Measurements from ENCODE around the gene CST11. TPM values are rescaled to one million over a fixed set of nuclear protein-coding genes. Genes with fewer than 3 reads are reported as not detected.

Gene CST11
- total and polyA plus RNA-seq, 9 of the 15 experiments (the other 6 are each of a cell fraction or from before 2014, with no cell fraction given): not detected

GRCh38 chr20:23406880-23407279 lies 45.8 kb downstream of the CST11 start:
- no peaks in the 10 kb centered on the region for H3K27me3 ChIP-seq (ENCODE audit: control insufficient read depth in 2 of 2, insufficient read depth in 2 of 2, low read length in 2 of 2)
- WGBS (ENCODE audit: insufficient coverage, low coverage, missing lambda C conversion rate): 91% methylated on average over 1 of the region's 1 CpG
- peaks cover 12% of the 10 kb centered on the region; the same call in 1 of the 3 replicates for H3K36me3 ChIP-seq (ENCODE audit: control insufficient read depth, insufficient read depth, low read length)
- no peaks in the 10 kb centered on the region for H4K20me1 ChIP-seq (replicated peaks; ENCODE audit: control insufficient read depth, insufficient read depth, low read length)
- intact Hi-C loops (cut with micrococcal nuclease): no loop called here
- no TSS peak for BruUV-seq (replicated peaks)
- POLR2A ChIA-PET: interaction anchor here (1.6 kb wide), 1 partner anchor 14 kb away, joined by 8 read pairs; the partner anchor contains the start of gene NAPB
- H2AFZ ChIP-seq (ENCODE audit: low read depth, low read length): no peak overlapping the region
- FAIRE-seq: no peak
- TF ChIP-seq TAF7 (tag; IDR thresholded peaks at IDR 0.05) (no peak), HNRNPK (IDR thresholded peaks at IDR 0.05; ENCODE audit: low read depth, low read length, poor library complexity, severe bottlenecking) (no peak), KLF1 (tag; IDR thresholded peaks at IDR 0.05) (no peak), NR2C1 (IDR thresholded peaks at IDR 0.05) (peak; percentile 51; the same call in 1 of the 2 replicates), NR2C1 (tag; IDR thresholded peaks at IDR 0.05) (peak; percentile 53; the same call in 1 of the 2 replicates), NR2C2 (CRISPR knock-in tag; IDR thresholded peaks at IDR 0.05) (no peak), NR2C2 (tag; IDR thresholded peaks at IDR 0.05) (peak; percentile 35; the same call in 1 of the 2 replicates), ZNF140 (CRISPR knock-in tag; IDR thresholded peaks at IDR 0.05) (no peak), RNF2 (IDR thresholded peaks at IDR 0.05) (no peak), TCF7L2 (IDR thresholded peaks at IDR 0.05; ENCODE audit: low read depth, low read length) (no peak), TFAP4 (CRISPR knock-in tag; IDR thresholded peaks at IDR 0.05; ENCODE audit: borderline replicate concordance) (no peak), MAZ (CRISPR knock-in tag; conservative IDR thresholded peaks at IDR 0.05 in 1 of 2, IDR thresholded peaks at IDR 0.05 in 1 of 2) (no peak)
- no peak overlapping the region for H3K4me2 ChIP-seq (ENCODE audit: insufficient read depth, low read length)
- H3K4me1 ChIP-seq (replicated peaks in 1 of 2; ENCODE audit: control insufficient read depth in 2 of 2, insufficient read depth in 2 of 2, low read length in 2 of 2): peaks cover 0 to under 1% of the 10 kb centered on the region in 2 experiments; a peak in 1 of 5 replicates
- no peak for DNase-seq (ENCODE audit: extremely low read depth in 1 of 4, low spot score in 3 of 4)
- no peak for ATAC-seq
- H3K79me2 ChIP-seq (ENCODE audit: control insufficient read depth, insufficient read depth, low read length): peaks cover 83% of the 10 kb centered on the region
- no peak overlapping the region for H3K27ac ChIP-seq (ENCODE audit: extremely low read depth, low read depth, low read length)
- CTCF ChIA-PET (ENCODE audit: low intra/inter-chr PET ratio): no interaction called here
- no peak overlapping the region for H3K9ac ChIP-seq (ENCODE audit: insufficient read depth in 1 of 2, low read depth in 2 of 2, low read length in 2 of 2)
- H3K4me3 ChIP-seq: no peak overlapping the region
- in situ Hi-C loops (cut with MboI): no loop called here
- no peaks in the 10 kb centered on the region for H3K9me3 ChIP-seq (replicated peaks; ENCODE audit: control insufficient read depth, insufficient read depth, low read depth, low read length)
- no peaks in the 10 kb centered on the region for H3K9me1 ChIP-seq (ENCODE audit: control insufficient read depth, insufficient read depth, low read length)
